A549 treated with dexamethasone at 1 μM for 4 hours (cell line): ENCODE results near the gene CHFR. TPM values are rescaled to one million over a fixed set of nuclear protein-coding genes. Genes with fewer than 3 reads are reported as not detected.

Experiments
- total RNA-seq: library from RNA; stranded (reverse); fragments of 200-300 nt; extraction: Qiagen RNA extraction; gene quantifications from 5 replicates; pipeline ENCODE4 v1.2.3, GENCODE V29; 2022

Gene CHFR
- total RNA-seq: 19.1 to 25.7 TPM (median 23.0 TPM) in 5 replicates

GRCh38 chr12:132887513-132888351 is at the start of gene CHFR:
CHFR (minus strand) TSS chr12:132887605; CDS start chr12:132887328, 277 bp downstream.

GRCh38 chr12:132828706-132829534 is 58.5 kb downstream of the CHFR start, which contains the start of gene GOLGA3:
GOLGA3 (minus strand) TSS chr12:132828869; CDS start chr12:132822128, 6,741 bp downstream.

Other genes starting within 250 kb of the CHFR start
- 38.0 to 44.6 TPM (median 44.2 TPM) in 5 replicates for gene POLE, start 200.3 kb downstream of the CHFR start, total RNA-seq
- 21.0 to 30.9 TPM (median 26.7 TPM) in 5 replicates for gene PXMP2, start 200.0 kb downstream of the CHFR start, total RNA-seq
- gene PGAM5, start 176.8 kb downstream of the CHFR start, total RNA-seq: 36.8 to 61.2 TPM (median 57.3 TPM) in 5 replicates
- 65.4 to 81.8 TPM (median 72.6 TPM) in 5 replicates for gene ANKLE2, start 125.8 kb downstream of the CHFR start, total RNA-seq
- gene GOLGA3, start 58.7 kb downstream of the CHFR start, total RNA-seq: 19.9 to 28.5 TPM (median 27.3 TPM) in 5 replicates
- 1.9 to 4.4 TPM (median 3.6 TPM) in 5 replicates for gene ZNF605, start 68.7 kb upstream of the CHFR start, total RNA-seq
- 6.3 to 9.1 TPM (median 8.1 TPM) in 5 replicates for gene ZNF26, start 98.8 kb upstream of the CHFR start, total RNA-seq
- gene ZNF84, start 149.9 kb upstream of the CHFR start, total RNA-seq: 11.0 to 12.9 TPM (median 11.9 TPM) in 5 replicates
- 7.6 to 9.6 TPM (median 9.1 TPM) in 5 replicates for gene ZNF140, start 193.3 kb upstream of the CHFR start, total RNA-seq
- 0.30 to 0.41 TPM (median 0.34 TPM) in 5 replicates for gene ZNF891, start 242.7 kb upstream of the CHFR start, total RNA-seq
- 1.0 to 1.7 TPM (median 1.6 TPM) in 5 replicates for gene ZNF10, start 243.0 kb upstream of the CHFR start, total RNA-seq